ENCODE measurements around the gene PRSS56.

The PRSS56 gene

GRCh38 chr2:232496501-232497270 lies 23.5 kb upstream of the PRSS56 start:
- Histone ChIP-seq H3K4me3 (ENCODE audit: low read length) (no peak overlapping the region), H3K9ac (ENCODE audit: low read length) (no peak overlapping the region), H3K36me3 (ENCODE audit: control insufficient read depth, insufficient read depth, low read length, severe bottlenecking) (no peaks in the 10 kb centered on the region), H3K27me3 (replicated peaks; ENCODE audit: control insufficient read depth, insufficient read depth, low read length) (peaks cover 30% of the 10 kb centered on the region), H3K4me1 (ENCODE audit: control insufficient read depth, insufficient read depth, low read length) (no peaks in the 10 kb centered on the region), H3K9me3 (ENCODE audit: control insufficient read depth, low read length) (no peaks in the 10 kb centered on the region)
- DNase-seq (ENCODE audit: low read depth) = no peak

DNA sequence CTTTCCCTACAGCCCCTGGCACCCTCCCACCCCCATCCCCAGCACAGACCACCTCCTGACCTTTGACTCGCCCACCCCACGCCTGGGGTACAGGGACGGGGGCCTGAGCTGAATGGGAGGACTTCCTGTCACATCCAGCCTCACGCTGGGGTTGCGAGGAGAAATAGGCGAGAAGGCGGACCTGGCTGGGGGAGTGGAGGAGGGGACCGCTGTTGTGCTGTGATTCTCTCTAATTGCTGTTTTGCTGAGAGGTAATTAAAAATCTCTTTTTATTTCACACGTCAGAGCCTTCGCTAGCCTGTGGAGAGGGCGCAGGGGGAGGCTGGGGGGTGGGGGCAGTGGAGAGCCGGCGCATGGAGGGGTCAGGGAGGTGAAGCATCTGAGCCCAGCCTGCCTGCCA lies 22.8 kb upstream of the PRSS56 start:
- peaks cover 31% of the 10 kb centered on the region for H3K27me3 ChIP-seq (replicated peaks; ENCODE audit: control insufficient read depth, insufficient read depth, low read length)
- no peaks in the 10 kb centered on the region for H3K4me1 ChIP-seq (ENCODE audit: control insufficient read depth, insufficient read depth, low read length)
- H3K9me3 ChIP-seq (ENCODE audit: control insufficient read depth, low read length) = no peaks in the 10 kb centered on the region
- DNase-seq (ENCODE audit: low read depth) = no peak
- H3K9ac ChIP-seq (ENCODE audit: low read length) = no peak overlapping the region
- no peaks in the 10 kb centered on the region for H3K36me3 ChIP-seq (ENCODE audit: control insufficient read depth, insufficient read depth, low read length, severe bottlenecking)
- no peak overlapping the region for H3K4me3 ChIP-seq (ENCODE audit: low read length)

- peaks cover 36% of the 10 kb centered on the region for H3K27me3 ChIP-seq (replicated peaks; ENCODE audit: control insufficient read depth, insufficient read depth, low read length)
- H3K36me3 ChIP-seq (ENCODE audit: control insufficient read depth, insufficient read depth, low read length, severe bottlenecking) = no peaks in the 10 kb centered on the region
- no peak for DNase-seq (ENCODE audit: low read depth)
- no peak overlapping the region for H3K9ac ChIP-seq (ENCODE audit: low read length)
- no peaks in the 10 kb centered on the region for H3K9me3 ChIP-seq (ENCODE audit: control insufficient read depth, low read length)
- peaks cover 3% of the 10 kb centered on the region for H3K4me1 ChIP-seq (ENCODE audit: control insufficient read depth, insufficient read depth, low read length)
- no peak overlapping the region for H3K4me3 ChIP-seq (ENCODE audit: low read length)
Measured at GRCh38 chr2:232498452-232498851, 21.7 kb upstream of the PRSS56 start.

DNA sequence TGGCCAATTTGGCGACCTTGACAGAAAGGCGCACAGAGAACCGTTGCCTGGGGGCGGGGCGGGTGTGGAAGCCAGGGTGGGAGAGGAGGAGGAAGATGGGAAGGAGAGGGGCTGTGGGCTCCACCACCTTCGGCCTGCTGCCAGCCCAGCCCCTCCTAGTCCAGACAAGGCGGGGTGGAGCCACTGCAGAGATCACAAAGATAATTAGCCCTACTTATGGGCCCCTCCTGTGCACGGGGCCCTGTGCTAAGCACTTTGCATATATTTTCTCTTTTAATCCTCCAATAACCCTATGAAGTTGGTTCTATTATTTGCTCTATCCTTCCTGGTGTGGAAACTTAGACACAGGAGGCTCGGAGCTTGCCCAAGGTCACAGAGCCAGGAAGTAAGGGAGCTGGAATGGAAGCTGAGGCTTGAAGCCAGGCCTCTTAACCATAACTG lies 18.8 kb upstream of the PRSS56 start:
- DNase-seq (ENCODE audit: low read depth) = no peak
- no peaks in the 10 kb centered on the region for H3K36me3 ChIP-seq (ENCODE audit: control insufficient read depth, insufficient read depth, low read length, severe bottlenecking)
- H3K9ac ChIP-seq (ENCODE audit: low read length) = no peak overlapping the region
- H3K4me1 ChIP-seq (ENCODE audit: control insufficient read depth, insufficient read depth, low read length) = peaks cover 3% of the 10 kb centered on the region
- no peaks in the 10 kb centered on the region for H3K9me3 ChIP-seq (ENCODE audit: control insufficient read depth, low read length)
- peaks cover 52% of the 10 kb centered on the region for H3K27me3 ChIP-seq (replicated peaks; ENCODE audit: control insufficient read depth, insufficient read depth, low read length)
- no peak overlapping the region for H3K4me3 ChIP-seq (ENCODE audit: low read length)

GRCh38 chr2:232501794-232502390 lies 18.3 kb upstream of the PRSS56 start:
- Histone ChIP-seq H3K4me3 (ENCODE audit: low read length) (no peak overlapping the region), H3K27me3 (replicated peaks; ENCODE audit: control insufficient read depth, insufficient read depth, low read length) (peaks cover 57% of the 10 kb centered on the region), H3K36me3 (ENCODE audit: control insufficient read depth, insufficient read depth, low read length, severe bottlenecking) (no peaks in the 10 kb centered on the region), H3K9ac (ENCODE audit: low read length) (no peak overlapping the region), H3K4me1 (ENCODE audit: control insufficient read depth, insufficient read depth, low read length) (peaks cover 3% of the 10 kb centered on the region), H3K9me3 (ENCODE audit: control insufficient read depth, low read length) (no peaks in the 10 kb centered on the region)
- DNase-seq (ENCODE audit: low read depth) = no peak

DNA sequence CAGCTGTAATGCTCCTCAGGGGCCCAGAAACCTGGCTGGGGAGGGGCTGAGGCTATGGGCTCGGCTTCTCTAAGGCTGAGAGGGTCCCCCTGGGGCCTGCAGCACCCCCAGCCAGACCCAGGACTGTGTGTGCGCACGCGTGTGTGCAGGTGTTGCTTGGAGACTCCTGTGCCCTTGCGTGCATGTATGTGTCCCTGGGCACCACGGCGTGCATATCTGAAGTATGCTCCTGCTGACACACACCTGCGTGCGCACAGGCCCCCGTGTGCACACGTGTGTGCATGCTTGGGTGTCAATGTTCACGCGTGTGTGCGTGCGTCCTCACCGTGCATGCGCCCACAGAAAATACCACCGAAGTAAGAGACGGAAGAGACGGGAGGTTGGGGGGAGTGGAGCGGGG lies 17.7 kb upstream of the PRSS56 start:
- H3K4me3 ChIP-seq (ENCODE audit: low read length) = no peak overlapping the region
- H3K4me1 ChIP-seq (ENCODE audit: control insufficient read depth, insufficient read depth, low read length) = peaks cover 3% of the 10 kb centered on the region
- H3K27me3 ChIP-seq (replicated peaks; ENCODE audit: control insufficient read depth, insufficient read depth, low read length) = peaks cover 62% of the 10 kb centered on the region

DNA sequence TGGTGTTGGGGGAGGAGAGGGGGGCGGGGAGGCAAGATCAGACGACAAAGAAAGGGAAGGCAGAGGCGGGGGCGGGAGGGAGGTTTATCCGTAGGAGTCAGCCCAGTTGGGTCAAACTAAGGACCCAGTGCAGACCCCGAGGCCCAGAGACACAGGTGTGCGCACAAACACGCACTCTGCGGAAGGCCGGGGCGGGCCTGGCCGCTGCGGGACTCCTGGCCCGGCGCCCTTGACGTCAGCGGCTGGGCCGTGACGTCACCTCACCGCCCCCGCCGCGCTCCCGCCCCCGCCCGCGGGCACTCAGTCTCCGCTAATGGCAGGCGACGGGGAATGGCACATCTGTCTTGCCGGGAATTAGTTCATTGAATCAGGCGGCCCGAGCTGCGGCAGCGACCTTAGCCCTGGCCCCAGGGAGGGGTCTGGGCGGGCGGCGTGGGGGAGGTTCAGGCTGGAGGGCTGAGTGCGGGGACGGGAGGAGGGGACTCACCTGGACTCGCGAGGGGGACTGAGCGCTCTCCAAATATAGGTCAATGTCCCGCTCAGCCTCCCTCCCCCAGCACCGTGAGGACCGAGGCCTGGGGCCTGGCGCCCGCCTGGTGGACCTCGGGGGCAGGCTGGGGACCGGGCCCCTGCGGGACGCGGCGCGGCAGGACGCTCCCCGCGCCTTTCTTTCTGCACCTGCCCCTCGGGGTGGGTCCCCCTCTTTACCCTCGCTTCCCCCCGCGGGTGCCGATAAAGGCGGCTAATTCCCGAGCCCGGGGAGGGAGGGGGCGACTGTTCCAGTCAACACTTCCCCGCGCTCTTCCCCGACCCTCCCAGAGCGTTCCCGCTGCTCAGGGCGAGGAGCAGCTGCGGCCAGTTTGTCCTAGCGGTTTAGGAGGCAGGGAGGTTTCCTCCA lies 17.0 kb upstream of the PRSS56 start:
- peaks cover 3% of the 10 kb centered on the region for H3K4me1 ChIP-seq (ENCODE audit: control insufficient read depth, insufficient read depth, low read length)
- peaks cover 63% of the 10 kb centered on the region for H3K27me3 ChIP-seq (replicated peaks; ENCODE audit: control insufficient read depth, insufficient read depth, low read length)
- no peaks in the 10 kb centered on the region for H3K36me3 ChIP-seq (ENCODE audit: control insufficient read depth, insufficient read depth, low read length, severe bottlenecking)
- no peak overlapping the region for H3K4me3 ChIP-seq (ENCODE audit: low read length)
- no peak overlapping the region for H3K9ac ChIP-seq (ENCODE audit: low read length)
- peak; percentile 48 for DNase-seq (ENCODE audit: low read depth)
- H3K9me3 ChIP-seq (ENCODE audit: control insufficient read depth, low read length) = no peaks in the 10 kb centered on the region

More for the DNA sequence above, 17.7 kb upstream of the PRSS56 start:
- Histone ChIP-seq H3K36me3 (ENCODE audit: control insufficient read depth, insufficient read depth, low read length, severe bottlenecking) (no peaks in the 10 kb centered on the region), H3K9me3 (ENCODE audit: control insufficient read depth, low read length) (no peaks in the 10 kb centered on the region), H3K9ac (ENCODE audit: low read length) (no peak overlapping the region)
- DNase-seq (ENCODE audit: low read depth) = no peak

DNA sequence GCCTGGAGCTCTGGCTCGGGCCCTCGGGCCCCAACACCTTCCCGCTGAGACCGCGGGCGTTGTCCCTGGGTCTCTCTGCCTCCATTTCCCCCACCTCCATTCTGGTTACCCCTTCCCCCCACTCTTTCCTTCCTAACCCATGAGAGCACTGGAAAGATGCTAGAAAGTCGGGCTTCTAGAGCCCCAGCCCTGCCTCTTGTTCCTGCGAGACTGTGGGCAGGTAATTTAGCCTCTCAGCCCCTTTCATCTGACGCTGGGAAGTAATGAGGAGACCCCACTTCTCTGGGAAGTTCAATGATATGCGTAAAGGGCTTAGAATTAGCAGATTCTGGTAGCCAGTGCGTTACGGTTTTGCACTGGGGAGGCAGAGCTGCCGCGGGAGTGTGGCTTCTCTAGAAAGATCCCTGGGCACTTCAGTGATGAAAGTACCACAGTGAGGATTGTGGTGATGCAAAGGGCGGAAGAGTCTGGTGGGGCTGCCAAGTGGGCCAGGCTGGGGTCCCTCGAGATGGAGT lies 16.3 kb upstream of the PRSS56 start:
- Histone ChIP-seq H3K27me3 (replicated peaks; ENCODE audit: control insufficient read depth, insufficient read depth, low read length) (peaks cover 57% of the 10 kb centered on the region), H3K9ac (ENCODE audit: low read length) (no peak overlapping the region), H3K36me3 (ENCODE audit: control insufficient read depth, insufficient read depth, low read length, severe bottlenecking) (no peaks in the 10 kb centered on the region), H3K4me1 (ENCODE audit: control insufficient read depth, insufficient read depth, low read length) (peaks cover 3% of the 10 kb centered on the region), H3K4me3 (ENCODE audit: low read length) (no peak overlapping the region), H3K9me3 (ENCODE audit: control insufficient read depth, low read length) (no peaks in the 10 kb centered on the region)
- DNase-seq (ENCODE audit: low read depth) = no peak

DNA sequence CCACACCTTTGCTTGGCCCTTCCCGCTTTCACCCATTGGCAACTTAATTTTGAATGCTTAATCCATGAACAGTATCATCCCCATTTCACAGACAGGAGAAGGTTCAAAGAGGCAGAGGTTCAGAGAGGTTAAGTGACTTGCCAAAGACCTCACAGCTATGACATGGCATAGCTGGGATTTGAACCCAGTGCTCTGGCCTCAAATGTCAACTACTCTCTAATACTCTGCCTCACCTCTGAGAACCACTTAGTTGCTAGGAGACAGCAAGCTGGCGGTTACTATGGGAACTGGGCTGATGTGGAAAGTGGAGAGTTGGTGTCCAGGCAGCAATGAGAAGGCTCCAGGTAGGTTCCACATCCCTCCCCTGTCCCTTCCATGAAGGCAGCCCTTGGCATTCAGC lies 15.8 kb upstream of the PRSS56 start:
- Histone ChIP-seq H3K27me3 (replicated peaks; ENCODE audit: control insufficient read depth, insufficient read depth, low read length) (peaks cover 51% of the 10 kb centered on the region), H3K9me3 (ENCODE audit: control insufficient read depth, low read length) (no peaks in the 10 kb centered on the region), H3K4me1 (ENCODE audit: control insufficient read depth, insufficient read depth, low read length) (peaks cover 3% of the 10 kb centered on the region), H3K4me3 (ENCODE audit: low read length) (no peak overlapping the region), H3K9ac (ENCODE audit: low read length) (no peak overlapping the region), H3K36me3 (ENCODE audit: control insufficient read depth, insufficient read depth, low read length, severe bottlenecking) (no peaks in the 10 kb centered on the region)
- DNase-seq (ENCODE audit: low read depth) = no peak

GRCh38 chr2:232505856-232506255 lies 14.3 kb upstream of the PRSS56 start:
- no peak overlapping the region for H3K9ac ChIP-seq (ENCODE audit: low read length)
- no peak for DNase-seq (ENCODE audit: low read depth)
- no peaks in the 10 kb centered on the region for H3K36me3 ChIP-seq (ENCODE audit: control insufficient read depth, insufficient read depth, low read length, severe bottlenecking)
- no peaks in the 10 kb centered on the region for H3K9me3 ChIP-seq (ENCODE audit: control insufficient read depth, low read length)
- peaks cover 47% of the 10 kb centered on the region for H3K27me3 ChIP-seq (replicated peaks; ENCODE audit: control insufficient read depth, insufficient read depth, low read length)
- peaks cover 3% of the 10 kb centered on the region for H3K4me1 ChIP-seq (ENCODE audit: control insufficient read depth, insufficient read depth, low read length)
- H3K4me3 ChIP-seq (ENCODE audit: low read length) = no peak overlapping the region

GRCh38 chr2:232506709-232507108 lies 13.5 kb upstream of the PRSS56 start:
- H3K9ac ChIP-seq (ENCODE audit: low read length) = no peak overlapping the region
- no peak overlapping the region for H3K4me3 ChIP-seq (ENCODE audit: low read length)
- H3K36me3 ChIP-seq (ENCODE audit: control insufficient read depth, insufficient read depth, low read length, severe bottlenecking) = no peaks in the 10 kb centered on the region
- peaks cover 53% of the 10 kb centered on the region for H3K27me3 ChIP-seq (replicated peaks; ENCODE audit: control insufficient read depth, insufficient read depth, low read length)
- no peak for DNase-seq (ENCODE audit: low read depth)
- H3K4me1 ChIP-seq (ENCODE audit: control insufficient read depth, insufficient read depth, low read length) = peaks cover 3% of the 10 kb centered on the region
- H3K9me3 ChIP-seq (ENCODE audit: control insufficient read depth, low read length) = no peaks in the 10 kb centered on the region

Measured in adipocyte (in vitro differentiated cells).